Sigmoid colon (tissue), 7 donors: Measurements from ENCODE around the gene ASB3. TPM values are rescaled to one million over a fixed set of nuclear protein-coding genes. Genes with fewer than 3 reads are reported as not detected.

ENCODE experiments used
- DNase-seq: peaks from one replicate; pipeline ENCODE4 v3.0.0-alpha.2; 2019
- H3K27ac ChIP-seq, 4 donors: fragments of 200-600 bp; sonication (generic); one replicate each; pipeline ENCODE4 v1.5.1; 2016 to 2019; ENCODE audit warnings: mild to moderate bottlenecking in 1 of 4
- H3K27me3 ChIP-seq, 3 donors: fragments of 200-600 bp; sonication (generic); one replicate each; pipeline ENCODE4 v1.5.1; 2019; ENCODE audit warnings: mild to moderate bottlenecking in 1 of 3
- H3K36me3 ChIP-seq, 4 donors: fragments of 200-600 bp; sonication (generic); one replicate each; pipeline ENCODE4 v1.5.1; 2016 to 2019
- H3K4me1 ChIP-seq, 4 donors: fragments of 200-600 bp; sonication (generic); one replicate each; pipeline ENCODE4 v1.5.1; 2017 to 2019
- H3K4me3 ChIP-seq, 4 donors: fragments of 200-600 bp; sonication (generic); one replicate each; pipeline ENCODE4 v1.5.1; 2017 to 2019; ENCODE audit warnings: mild to moderate bottlenecking in 2 of 4, moderate library complexity in 1 of 4
- H3K9me3 ChIP-seq, 4 donors: fragments of 200-600 bp in 3 of 4; sonication (generic) in 3 of 4; one replicate each; pipeline versions ENCODE4 v1.5.1 to v1.6.1; 2013 to 2019
- EP300 ChIP-seq, 4 donors: sonication (generic); formaldehyde crosslinking; IDR thresholded peaks; one replicate each; pipeline ENCODE4 v1.6.1; 2017; ENCODE audit warnings: antibody characterized with exemption in 4 of 4
- POLR2A ChIP-seq, 2 donors: fragments of 450-650 bp; IDR thresholded peaks; one replicate each; pipeline ENCODE4 v1.6.1; 2016; ENCODE audit warnings: antibody characterized with exemption in 2 of 2, mild to moderate bottlenecking in 2 of 2, moderate library complexity in 2 of 2
- POLR2AphosphoS5 ChIP-seq, 4 donors: sonication (generic); formaldehyde crosslinking; IDR thresholded peaks; one replicate each; pipeline ENCODE4 v1.6.1; 2017; ENCODE audit warnings: antibody characterized with exemption in 4 of 4
- WGBS, 2 donors: extraction: QIAGEN DNeasy Blood & Tissue Kit; methylation state at CpG; one replicate each; pipeline ENCODE4 v1.1.7; 2013; 5-methylcytosine and 5-hydroxymethylcytosine counted together
- intact Hi-C: fragments of 100-400 bp; cut with DNase I; formaldehyde crosslinking; loops from one replicate; pipeline ENCODE4 v1.15.1; 2023
- polyA plus RNA-seq, 3 donors: library from polyadenylated mRNA; stranded (reverse); fragments of 200-250 nt; gene quantifications; one replicate each; pipeline ENCODE4 v1.2.3, GENCODE V29; 2013
- total RNA-seq, 4 donors: library from RNA; depleted of rRNA; stranded (reverse); fragments of >200 nt; gene quantifications; one replicate each; pipeline ENCODE4 v1.1.0, GENCODE V29; 2016
- TF ChIP-seq, protein P1 (sequence below), 4 experiments: fragments of 450-650 bp in 3 of 4; fragments of 200-600 bp in 1 of 4; IDR thresholded peaks; one replicate each; pipeline ENCODE4 v1.5.1; 2016 to 2019; ENCODE audit warnings: antibody characterized with exemption in 4 of 4, mild to moderate bottlenecking in 3 of 4, moderate library complexity in 2 of 4
- donor health status: healthy with polysubstance abuse.
- donor health status: Bipolar disorder and iron deficiency.
- donor health status: healthy.

ASB3 gene
- total and polyA plus RNA-seq, 7 donors: 2.8 to 25.7 (median 14.4) TPM

DNA sequence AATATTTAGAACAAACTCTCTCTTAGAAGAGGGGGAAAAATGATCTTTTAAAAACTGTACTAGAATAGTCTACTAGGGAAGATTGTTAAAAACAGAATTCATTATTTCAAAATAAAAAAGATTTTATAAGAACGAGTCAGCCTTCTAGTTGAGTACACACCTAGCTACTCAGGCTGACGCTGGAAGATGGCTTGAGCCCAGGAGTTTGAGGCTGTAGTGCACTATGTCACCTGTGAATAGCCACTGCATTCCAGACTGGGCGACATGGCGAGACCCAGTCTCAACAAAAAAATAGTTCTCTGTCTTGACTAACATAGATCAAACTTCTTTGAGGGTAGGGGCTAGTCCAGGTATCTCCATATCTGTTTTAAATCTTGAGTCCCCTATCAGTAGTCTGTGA is 34.0 kb upstream of the ASB3 start:
- intact Hi-C loops: no loop called here
- no peak overlapping the region for H3K27ac ChIP-seq
- H3K36me3 ChIP-seq: peaks cover 0 to 41% (median 10%) of the 10 kb centered on the region in 4 donors
- TF ChIP-seq, protein P1, sequence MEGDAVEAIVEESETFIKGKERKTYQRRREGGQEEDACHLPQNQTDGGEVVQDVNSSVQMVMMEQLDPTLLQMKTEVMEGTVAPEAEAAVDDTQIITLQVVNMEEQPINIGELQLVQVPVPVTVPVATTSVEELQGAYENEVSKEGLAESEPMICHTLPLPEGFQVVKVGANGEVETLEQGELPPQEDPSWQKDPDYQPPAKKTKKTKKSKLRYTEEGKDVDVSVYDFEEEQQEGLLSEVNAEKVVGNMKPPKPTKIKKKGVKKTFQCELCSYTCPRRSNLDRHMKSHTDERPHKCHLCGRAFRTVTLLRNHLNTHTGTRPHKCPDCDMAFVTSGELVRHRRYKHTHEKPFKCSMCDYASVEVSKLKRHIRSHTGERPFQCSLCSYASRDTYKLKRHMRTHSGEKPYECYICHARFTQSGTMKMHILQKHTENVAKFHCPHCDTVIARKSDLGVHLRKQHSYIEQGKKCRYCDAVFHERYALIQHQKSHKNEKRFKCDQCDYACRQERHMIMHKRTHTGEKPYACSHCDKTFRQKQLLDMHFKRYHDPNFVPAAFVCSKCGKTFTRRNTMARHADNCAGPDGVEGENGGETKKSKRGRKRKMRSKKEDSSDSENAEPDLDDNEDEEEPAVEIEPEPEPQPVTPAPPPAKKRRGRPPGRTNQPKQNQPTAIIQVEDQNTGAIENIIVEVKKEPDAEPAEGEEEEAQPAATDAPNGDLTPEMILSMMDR (IDR thresholded peaks at IDR 0.05): no peak
- TF ChIP-seq POLR2A (IDR thresholded peaks at IDR 0.05) (no peak), EP300 (IDR thresholded peaks at IDR 0.05) (no peak), POLR2AphosphoS5 (IDR thresholded peaks at IDR 0.05) (no peak)
- no peaks in the 10 kb centered on the region for H3K9me3 ChIP-seq
- H3K4me3 ChIP-seq: no peak overlapping the region
- WGBS, 2 donors: 74 to 90% methylated on average over 4 of the region's 4 CpGs
- H3K4me1 ChIP-seq: no peaks in the 10 kb centered on the region
- no peaks in the 10 kb centered on the region for H3K27me3 ChIP-seq
- DNase-seq: no peak

DNA sequence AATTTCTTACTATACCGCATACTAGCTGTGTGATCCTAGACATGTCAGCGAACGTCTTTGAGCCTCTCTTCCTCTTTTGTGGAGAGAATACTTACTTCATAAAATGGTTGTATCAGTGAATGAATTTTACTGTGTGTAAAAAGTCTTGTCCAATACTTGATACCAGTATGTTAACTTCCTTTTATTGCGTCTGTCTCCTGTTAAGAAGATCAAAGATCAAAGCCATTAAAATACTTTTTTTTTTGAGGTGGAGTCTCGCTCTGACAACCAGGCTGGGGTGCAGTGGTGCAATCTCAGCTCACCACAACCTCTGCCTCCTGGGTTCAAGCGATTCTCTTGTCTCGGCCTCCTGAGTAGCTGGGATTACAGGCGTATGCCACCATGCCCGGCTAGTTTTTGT is 33.3 kb upstream of the ASB3 start:
- no peaks in the 10 kb centered on the region for H3K9me3 ChIP-seq
- intact Hi-C loops: no loop called here
- 31 to 76% methylated on average over 9 of the region's 9 CpGs for WGBS, 2 donors
- no peak overlapping the region for H3K4me3 ChIP-seq
- no peak overlapping the region for H3K27ac ChIP-seq
- peaks cover 0 to 48% (median 12%) of the 10 kb centered on the region in 4 donors for H3K36me3 ChIP-seq
- no peak for DNase-seq
- no peaks in the 10 kb centered on the region for H3K4me1 ChIP-seq
- TF ChIP-seq POLR2AphosphoS5 (IDR thresholded peaks at IDR 0.05): no peak
- TF ChIP-seq EP300 (IDR thresholded peaks at IDR 0.05): no peak
- H3K27me3 ChIP-seq: no peaks in the 10 kb centered on the region

DNA sequence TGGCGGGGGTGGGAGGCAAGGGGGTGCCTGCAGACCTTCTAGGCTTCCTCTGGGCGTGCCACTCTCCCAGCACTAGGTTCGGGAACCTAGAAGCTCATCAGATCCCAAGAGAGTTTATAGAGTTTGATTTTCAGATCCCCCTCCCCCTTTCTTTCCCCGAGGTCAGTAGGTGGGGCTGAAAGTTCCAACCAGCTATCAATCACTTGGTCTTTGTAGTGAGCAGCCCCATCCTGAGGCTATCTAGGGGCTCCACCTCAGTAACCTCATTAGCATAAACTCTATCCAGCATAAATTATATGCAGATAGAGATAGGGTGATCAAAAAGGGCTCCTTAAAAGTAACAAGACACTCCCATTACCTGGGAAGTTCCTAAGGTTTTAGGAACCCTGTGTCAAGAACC is 32.9 kb upstream of the ASB3 start:
- TF ChIP-seq POLR2AphosphoS5 (IDR thresholded peaks at IDR 0.05) (no peak), POLR2A (IDR thresholded peaks at IDR 0.05) (no peak), EP300 (IDR thresholded peaks at IDR 0.05) (no peak)
- TF ChIP-seq, protein P1 (IDR thresholded peaks at IDR 0.05): no peak
- intact Hi-C loops: no loop called here
- WGBS, 2 donors: 33 to 74% methylated on average over 4 of the region's 4 CpGs
- no peak overlapping the region for H3K27ac ChIP-seq
- H3K27me3 ChIP-seq: no peaks in the 10 kb centered on the region
- no peaks in the 10 kb centered on the region for H3K4me1 ChIP-seq
- H3K36me3 ChIP-seq: peaks cover 0 to 52% (median 13%) of the 10 kb centered on the region in 4 donors
- no peak for DNase-seq
- H3K9me3 ChIP-seq: no peaks in the 10 kb centered on the region
- H3K4me3 ChIP-seq: no peak overlapping the region

DNA sequence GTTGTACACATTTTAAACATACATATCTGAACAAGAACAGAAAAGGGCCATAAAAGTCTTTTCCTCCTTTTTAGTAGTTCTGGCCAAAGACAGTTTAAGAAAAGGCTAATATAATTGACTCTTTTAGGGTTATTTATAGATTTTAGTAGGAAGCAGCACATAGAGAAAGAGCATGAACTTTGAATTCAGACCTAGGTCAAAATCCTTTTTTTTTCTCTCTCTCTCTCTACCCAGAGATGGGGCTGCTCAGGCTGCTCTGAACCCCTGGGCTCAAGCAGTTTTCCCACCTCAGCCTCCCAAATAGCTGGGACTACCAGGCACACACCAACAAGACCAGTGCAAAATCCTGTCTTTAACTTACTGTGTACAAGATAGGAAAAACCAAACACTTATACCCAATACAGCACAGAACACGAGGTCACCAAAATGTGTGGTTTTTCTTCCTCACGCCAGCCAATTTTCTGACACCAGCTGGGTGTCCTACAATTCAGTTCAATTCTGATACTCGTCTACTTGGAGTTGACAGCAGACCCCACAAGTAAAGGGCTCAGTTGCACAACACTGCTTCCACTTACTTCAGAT is 32.2 kb upstream of the ASB3 start:
- Histone ChIP-seq H3K4me3 (no peak overlapping the region), H3K36me3 (peaks cover 0 to 59% (median 13%) of the 10 kb centered on the region in 4 donors), H3K27ac (no peak overlapping the region), H3K4me1 (no peaks in the 10 kb centered on the region), H3K27me3 (no peaks in the 10 kb centered on the region), H3K9me3 (no peaks in the 10 kb centered on the region)
- WGBS, 2 donors: 93 to 94% methylated on average over 3 of the region's 3 CpGs
- intact Hi-C loops: no loop called here
- no peak for TF ChIP-seq EP300 (IDR thresholded peaks at IDR 0.05)
- TF ChIP-seq POLR2A (IDR thresholded peaks at IDR 0.05): no peak
- TF ChIP-seq, protein P1 (IDR thresholded peaks at IDR 0.05): no peak
- no peak for TF ChIP-seq POLR2AphosphoS5 (IDR thresholded peaks at IDR 0.05)
- DNase-seq: no peak

DNA sequence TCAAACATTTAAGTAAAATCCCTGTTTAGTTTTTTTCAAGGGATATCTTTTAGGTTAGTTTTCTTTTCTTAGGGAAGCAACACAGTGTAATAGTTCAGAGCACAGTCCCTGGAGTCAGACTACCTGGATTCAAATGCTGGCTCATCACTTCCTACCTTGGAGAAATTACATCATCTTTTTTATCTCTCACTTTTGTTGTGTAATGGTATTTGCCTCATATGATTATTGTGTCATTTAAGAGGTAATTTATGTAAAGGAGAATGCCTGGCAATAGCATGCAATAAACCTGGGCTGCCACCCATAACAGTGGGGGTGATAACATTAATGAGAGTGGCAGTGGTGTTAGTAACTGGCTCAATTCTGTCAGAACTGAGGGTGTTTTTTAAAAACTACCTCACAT is 26.4 kb upstream of the ASB3 start:
- Histone ChIP-seq H3K4me3 (no peak overlapping the region), H3K27ac (no peak overlapping the region), H3K27me3 (no peaks in the 10 kb centered on the region), H3K9me3 (no peaks in the 10 kb centered on the region), H3K36me3 (peaks cover 0 to 99% (median 32%) of the 10 kb centered on the region in 4 donors), H3K4me1 (no peaks in the 10 kb centered on the region)
- TF ChIP-seq POLR2AphosphoS5 (IDR thresholded peaks at IDR 0.05) (no peak), EP300 (IDR thresholded peaks at IDR 0.05) (no peak), POLR2A (IDR thresholded peaks at IDR 0.05) (no peak)
- TF ChIP-seq, protein P1 (IDR thresholded peaks at IDR 0.05): no peak
- intact Hi-C loops: no loop called here
- no peak for DNase-seq
